Measurements from ENCODE around the gene CCDC51. TPM values are rescaled to one million over a fixed set of nuclear protein-coding genes. Genes with fewer than 3 reads are reported as not detected.

Gene CCDC51
- total and polyA plus RNA-seq, 2 of the 13 experiments (the other 11 are each of a cell fraction or from before 2014, with no cell fraction given), result 18.1 to 29.4 TPM

- TF ChIP-seq FOXO4 (CRISPR knock-in tag; conservative IDR thresholded peaks at IDR 0.05) (0 out of 2 replicates have a peak, but pooled peaks have one; percentile 61), ZNF660 (CRISPR knock-in tag; IDR thresholded peaks at IDR 0.05; ENCODE audit: borderline replicate concordance, low read depth) (no peak), HNF4A (CRISPR knock-in tag; IDR thresholded peaks at IDR 0.05) (peak; percentile 94), YEATS4 (CRISPR knock-in tag; IDR thresholded peaks at IDR 0.05; ENCODE audit: borderline replicate concordance) (peak; percentile 65; the same call in 1 of the 2 replicates), NFIB (CRISPR knock-in tag; IDR thresholded peaks at IDR 0.05; ENCODE audit: borderline replicate concordance) (no peak), SAFB2 (CRISPR knock-in tag; IDR thresholded peaks at IDR 0.05; ENCODE audit: borderline replicate concordance, low read depth) (no peak), ZNF605 (CRISPR knock-in tag; IDR thresholded peaks at IDR 0.05) (no peak; the same call in 1 of the 2 replicates), NFYB (CRISPR knock-in tag; IDR thresholded peaks at IDR 0.05) (no peak), FOXA3 (CRISPR knock-in tag; IDR thresholded peaks at IDR 0.05) (peak; percentile 97), SALL1 (CRISPR knock-in tag; IDR thresholded peaks at IDR 0.05) (peak; percentile 92), SP5 (CRISPR knock-in tag; IDR thresholded peaks at IDR 0.05; ENCODE audit: borderline replicate concordance, low read depth) (peak; percentile 99), ZNF639 (CRISPR knock-in tag; conservative IDR thresholded peaks at IDR 0.05) (0 out of 2 replicates have a peak, but pooled peaks have one; percentile 66), ZNF574 (CRISPR knock-in tag; IDR thresholded peaks at IDR 0.05) (peak; percentile 78), JUND (CRISPR knock-in tag; IDR thresholded peaks at IDR 0.05) (peak; percentile 9; the same call in 1 of the 2 replicates), ZNF749 (CRISPR knock-in tag; IDR thresholded peaks at IDR 0.05; ENCODE audit: borderline replicate concordance) (no peak), ZNF362 (CRISPR knock-in tag; IDR thresholded peaks at IDR 0.05; ENCODE audit: borderline replicate concordance) (no peak; the same call in 1 of the 2 replicates), NFKB2 (CRISPR knock-in tag; IDR thresholded peaks at IDR 0.05; ENCODE audit: borderline replicate concordance) (peak; percentile 56; the same call in 1 of the 2 replicates), ZNF18 (CRISPR knock-in tag; IDR thresholded peaks at IDR 0.05; ENCODE audit: insufficient replicate concordance) (peak; percentile 93), ZNF264 (CRISPR knock-in tag; IDR thresholded peaks at IDR 0.05) (peak; percentile 66; the same call in 1 of the 2 replicates)
Observed at GRCh38 chr3:48431224-48432029, 8.5 kb downstream of the CCDC51 start (continued).

Data from HepG2 (cell line).